HG02938 (cell line): ENCODE results near the gene PRCC.

Source experiments
- ATAC-seq: cut with Tn5 transposase; IDR thresholded peaks from one replicate; pipeline ENCODE4 v1.9.1; 2021; ENCODE audit warnings: mild to moderate bottlenecking, moderate library complexity; ENCODE audit not compliant: unreplicated experiment

The PRCC gene

DNA sequence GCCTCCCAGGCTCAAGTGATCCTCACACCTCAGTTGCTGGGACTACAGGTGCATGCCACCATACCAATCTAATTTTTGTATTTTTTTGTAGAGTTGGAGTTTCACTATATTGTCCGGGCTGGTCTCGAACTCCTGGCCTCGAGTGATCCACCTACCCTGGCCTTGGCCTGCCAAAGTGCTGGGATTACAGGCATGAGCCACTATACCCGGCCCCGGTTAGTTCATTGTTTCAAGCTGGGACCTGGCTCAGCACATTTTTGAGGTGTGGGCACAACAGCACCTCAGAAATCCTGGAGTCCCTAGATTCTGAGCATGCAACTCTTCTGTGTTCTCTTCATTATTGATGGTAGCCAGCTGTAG is 28.0 kb downstream of the PRCC start:
- ATAC-seq, result no peak

DNA sequence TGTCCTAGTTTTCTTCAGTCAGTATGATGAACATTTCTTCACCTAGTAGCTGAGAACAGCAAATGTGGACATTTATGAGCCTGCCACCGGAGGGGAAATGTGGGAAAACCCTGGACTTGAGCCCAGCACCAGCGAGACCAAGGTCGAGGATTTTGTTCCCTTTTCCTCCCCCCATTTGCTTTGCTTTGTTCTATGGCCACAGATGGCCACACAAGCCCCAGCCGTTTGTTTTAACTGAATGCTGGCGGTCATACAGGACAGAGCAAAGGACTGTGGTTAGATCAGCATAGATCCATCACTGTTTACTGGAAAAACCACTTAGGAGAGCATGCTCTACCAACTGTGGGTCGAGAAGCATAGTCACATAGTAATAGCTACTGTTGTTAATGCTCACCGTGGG is 28.5 kb downstream of the PRCC start:
- ATAC-seq, result no peak

DNA sequence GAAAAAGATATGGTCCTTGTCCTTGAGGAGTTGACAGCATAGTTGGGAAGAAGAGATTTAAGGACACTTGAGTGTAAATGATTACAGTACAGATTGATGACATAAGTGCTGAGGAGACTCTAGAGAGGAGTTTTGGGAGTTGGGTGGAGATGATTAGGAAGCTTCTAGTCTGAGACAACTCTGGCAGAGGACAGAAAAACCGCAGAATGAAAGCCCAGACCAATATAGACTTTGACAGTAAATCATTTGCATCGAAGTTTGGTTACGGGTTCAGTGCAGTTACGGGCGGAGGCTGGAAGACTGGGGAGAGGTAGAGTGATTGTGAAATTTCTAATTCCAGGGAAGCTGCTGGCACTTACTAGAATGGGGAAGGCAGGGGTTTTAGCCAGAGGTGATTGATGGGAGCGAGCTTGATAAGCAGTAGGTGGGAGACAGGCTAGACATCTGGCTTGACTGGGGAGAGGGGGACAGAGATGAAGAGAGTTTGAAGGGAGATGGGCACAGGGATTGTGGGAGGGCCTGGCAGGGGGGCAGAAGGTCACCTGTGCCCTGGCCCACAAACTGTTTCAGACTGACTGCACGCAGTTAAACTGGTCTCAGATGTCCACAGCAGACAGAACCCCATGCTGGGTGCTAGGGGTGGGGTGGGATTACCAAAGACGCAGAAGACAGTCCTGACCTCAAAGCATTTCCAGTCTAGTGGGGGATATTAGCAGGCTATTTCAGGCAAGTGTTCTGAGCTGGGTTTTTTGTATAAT is 29.2 kb downstream of the PRCC start:
- no peak for ATAC-seq

DNA sequence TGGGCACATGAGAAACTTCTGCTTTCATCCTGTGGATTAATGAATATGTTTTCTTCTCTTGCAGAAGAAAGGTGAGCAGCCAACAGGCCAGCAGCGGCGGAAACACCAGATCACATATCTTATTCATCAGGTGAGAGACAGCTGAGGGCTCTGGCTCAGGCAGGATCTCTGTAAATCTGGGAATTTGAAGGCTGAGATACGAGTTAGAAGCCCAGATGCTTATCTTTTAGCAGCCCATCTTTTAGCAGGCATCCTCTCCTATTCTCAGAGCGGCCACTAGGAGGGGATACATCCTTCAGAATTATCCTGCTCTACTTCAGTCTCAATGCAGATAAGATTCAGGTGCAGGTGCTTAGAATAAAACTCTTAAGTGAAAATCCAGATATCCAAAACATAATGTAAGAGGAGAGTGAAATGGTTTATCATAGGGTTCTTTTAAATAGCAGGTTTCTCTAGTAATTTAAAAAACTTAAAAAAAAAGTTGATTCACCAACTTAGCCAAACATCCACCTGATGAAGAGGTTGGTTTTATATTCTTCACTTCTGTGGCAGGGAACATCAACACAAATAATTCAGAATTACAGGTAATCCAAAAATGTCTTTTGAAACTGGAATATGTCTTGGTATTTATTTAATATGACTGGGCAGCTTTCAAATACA is 30.0 kb downstream of the PRCC start:
- no peak for ATAC-seq

DNA sequence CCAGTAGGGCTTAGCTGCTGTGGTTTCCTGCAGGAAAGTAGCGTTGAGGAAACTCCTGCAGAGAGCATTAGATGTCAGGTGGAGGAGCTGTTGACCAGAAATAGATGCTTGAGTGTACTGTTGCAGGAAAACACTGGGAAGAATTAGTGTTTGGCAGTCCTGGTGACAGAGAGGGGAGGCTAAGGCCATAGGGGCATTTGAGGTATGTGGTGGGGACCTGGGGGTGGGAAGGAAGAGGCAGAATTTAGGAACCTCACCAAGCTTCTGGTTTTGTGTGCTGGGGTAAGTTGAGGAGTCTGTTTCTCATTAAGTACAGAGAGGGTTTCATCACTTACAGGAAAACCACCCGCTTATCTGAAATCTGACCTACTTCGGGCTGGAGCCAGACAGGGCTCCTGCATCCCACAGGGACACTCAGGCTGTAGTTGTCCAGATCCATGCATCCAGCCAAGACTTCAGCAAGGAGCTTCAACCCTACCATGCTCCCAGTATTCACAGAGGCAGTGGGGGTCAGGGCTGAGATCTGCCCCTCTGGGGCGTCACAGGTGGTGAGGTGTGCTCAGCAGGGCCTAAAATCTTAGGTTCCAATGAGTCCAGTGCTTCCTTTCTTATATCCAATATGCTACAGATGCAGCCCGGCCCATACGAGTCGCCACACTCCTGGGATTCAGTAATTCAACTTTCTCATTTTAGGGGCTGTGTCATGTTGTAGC is 34.2 kb downstream of the PRCC start:
- no peak for ATAC-seq

DNA sequence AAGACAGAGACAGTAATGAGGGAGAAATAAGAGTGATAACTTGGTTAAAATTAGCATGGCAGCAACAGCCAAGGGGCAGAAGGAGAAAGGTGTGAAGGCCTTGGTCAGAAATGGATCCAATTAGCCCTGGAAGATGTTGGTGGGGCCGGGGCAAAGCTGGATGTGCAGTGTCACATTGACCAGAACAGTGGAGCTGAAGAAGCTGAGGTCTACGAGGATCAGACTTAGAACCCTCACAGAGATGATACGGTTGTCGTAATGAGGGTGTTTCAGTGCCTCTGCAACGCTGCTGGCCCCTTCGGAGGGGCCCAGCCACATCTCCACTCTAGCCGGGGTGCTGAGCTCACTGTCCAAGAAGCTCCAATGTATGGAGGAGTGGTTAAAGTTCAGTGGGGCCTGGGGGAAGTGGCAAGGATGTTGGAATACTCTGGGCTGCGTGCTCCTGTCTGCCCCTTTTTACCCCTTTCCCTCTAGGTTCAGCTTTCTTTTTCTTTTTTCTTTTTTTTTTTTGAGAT is 35.1 kb downstream of the PRCC start:
- ATAC-seq, result no peak

DNA sequence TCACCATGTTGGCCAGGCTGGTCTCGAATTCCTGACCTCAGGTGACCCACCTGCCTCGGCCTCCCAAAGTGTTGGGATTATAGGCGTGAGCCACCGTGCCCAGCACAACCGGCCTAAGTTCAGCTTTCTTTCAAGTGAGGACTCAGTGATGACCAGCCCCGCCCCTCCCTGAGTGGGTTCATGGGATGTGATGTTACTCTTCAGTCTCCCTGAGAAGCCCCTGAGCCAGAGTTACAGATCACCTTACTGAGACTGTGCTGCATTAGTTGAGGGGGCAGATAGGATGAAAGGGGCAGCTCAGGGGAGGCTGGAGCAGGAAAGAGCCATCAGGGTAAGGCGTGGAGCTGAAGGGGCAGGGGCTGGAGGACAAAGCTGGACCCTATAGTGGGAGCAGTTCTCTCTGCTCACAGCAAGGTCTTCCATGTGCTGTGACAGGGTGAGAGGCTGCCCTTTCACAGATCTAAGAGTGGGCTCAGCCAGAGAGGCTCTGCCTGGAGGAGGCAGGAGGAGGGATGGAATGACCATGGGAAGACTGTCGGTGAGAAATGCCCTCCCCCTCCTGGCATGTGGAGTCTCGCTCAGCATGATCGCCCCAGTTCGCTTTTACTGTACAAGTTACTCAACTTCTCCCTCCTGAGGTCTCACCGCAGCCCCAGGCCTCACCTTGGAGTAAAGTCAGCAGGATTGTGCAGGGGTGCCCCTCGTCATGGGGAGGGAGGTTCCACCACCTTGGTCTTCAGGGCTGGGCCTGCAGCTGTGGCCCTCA is 35.9 kb downstream of the PRCC start:
- no peak for ATAC-seq

DNA sequence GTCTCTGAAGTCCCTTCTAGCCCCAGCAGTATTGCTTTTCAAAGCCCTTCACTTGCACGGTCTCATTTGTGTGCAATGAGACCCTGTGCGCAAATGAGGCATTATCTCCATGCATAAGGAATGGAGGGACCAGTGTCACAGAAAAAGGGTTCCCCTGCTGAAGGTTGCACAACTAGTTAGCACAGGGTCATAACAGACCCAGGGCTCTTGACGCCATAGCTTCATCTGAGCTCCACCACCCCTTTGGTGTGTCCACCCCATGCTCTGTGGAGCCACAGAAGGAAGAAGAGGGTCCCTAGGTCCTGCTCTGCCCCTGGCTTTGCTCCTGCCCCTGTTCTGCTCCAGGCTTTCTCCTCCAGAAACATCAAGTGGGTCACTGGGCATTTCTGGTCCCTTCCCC is 36.7 kb downstream of the PRCC start:
- ATAC-seq, result no peak

DNA sequence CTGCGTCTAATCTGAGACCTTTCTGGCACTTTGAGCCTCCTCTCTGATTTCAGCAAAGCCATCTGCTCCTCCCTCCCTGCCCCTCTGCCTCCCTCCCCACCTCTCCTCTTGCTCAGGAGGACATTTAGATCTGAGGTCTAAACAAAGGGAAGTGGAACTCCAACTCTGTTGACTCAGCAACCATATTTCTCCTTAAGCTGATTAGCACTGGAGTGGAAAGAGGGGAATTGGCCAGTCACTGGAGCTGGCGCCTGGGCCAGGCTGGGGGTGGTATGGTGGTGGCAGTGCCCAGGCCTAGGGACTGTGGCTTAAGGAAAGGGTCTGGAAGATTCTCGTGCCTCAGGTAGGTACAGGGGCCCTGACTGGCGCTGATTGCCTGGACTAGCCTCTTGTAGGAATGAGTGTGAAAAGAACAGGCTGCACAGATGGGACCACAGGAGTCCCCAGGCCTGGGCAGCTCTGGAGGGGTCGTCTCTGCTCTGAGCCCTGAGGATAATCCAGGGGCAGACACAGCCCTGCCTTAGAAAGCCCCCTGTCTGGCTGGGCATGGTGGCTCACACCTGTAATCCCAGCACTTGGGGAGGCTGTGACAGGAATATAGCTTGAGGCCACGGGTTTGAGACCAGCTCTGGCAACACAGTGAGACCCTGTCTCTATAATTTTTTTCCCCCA is 37.4 kb downstream of the PRCC start:
- ATAC-seq, result no peak

DNA sequence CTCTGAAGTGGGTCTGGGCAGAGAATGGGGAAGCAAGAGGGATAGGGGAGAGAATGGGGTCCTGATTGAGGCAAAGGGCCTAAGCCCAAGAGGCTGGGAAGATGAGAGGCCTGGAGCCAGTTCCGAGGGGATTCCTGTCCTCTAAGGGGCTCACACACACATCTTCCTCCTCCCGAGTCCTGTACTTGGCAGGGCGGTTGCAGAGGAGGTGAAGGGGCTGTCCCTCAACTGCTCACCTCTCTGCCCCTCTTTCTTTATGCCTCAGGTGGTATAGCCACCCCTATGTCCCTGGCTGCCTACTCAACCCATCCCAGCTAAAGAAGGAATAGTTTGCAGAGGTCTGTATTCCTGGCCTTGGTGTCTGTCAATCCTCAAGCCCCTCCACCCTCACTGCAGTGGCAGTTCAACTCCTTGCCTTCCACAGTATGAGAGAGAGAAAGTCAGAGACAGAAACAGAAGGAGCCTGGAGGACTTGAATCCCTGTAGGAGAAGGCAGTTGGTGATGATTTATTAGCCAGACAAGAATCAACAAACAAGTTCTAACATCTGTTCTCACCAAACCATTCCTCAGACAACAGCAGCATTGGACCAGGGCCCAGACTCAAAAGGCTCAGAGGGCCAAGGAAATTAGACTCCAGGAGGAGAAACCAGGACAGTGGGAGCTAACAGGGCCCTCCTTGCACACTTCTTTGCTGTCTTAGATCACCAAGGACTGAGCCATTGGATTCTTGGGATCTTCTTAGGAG is 38.6 kb downstream of the PRCC start:
- no peak for ATAC-seq

DNA sequence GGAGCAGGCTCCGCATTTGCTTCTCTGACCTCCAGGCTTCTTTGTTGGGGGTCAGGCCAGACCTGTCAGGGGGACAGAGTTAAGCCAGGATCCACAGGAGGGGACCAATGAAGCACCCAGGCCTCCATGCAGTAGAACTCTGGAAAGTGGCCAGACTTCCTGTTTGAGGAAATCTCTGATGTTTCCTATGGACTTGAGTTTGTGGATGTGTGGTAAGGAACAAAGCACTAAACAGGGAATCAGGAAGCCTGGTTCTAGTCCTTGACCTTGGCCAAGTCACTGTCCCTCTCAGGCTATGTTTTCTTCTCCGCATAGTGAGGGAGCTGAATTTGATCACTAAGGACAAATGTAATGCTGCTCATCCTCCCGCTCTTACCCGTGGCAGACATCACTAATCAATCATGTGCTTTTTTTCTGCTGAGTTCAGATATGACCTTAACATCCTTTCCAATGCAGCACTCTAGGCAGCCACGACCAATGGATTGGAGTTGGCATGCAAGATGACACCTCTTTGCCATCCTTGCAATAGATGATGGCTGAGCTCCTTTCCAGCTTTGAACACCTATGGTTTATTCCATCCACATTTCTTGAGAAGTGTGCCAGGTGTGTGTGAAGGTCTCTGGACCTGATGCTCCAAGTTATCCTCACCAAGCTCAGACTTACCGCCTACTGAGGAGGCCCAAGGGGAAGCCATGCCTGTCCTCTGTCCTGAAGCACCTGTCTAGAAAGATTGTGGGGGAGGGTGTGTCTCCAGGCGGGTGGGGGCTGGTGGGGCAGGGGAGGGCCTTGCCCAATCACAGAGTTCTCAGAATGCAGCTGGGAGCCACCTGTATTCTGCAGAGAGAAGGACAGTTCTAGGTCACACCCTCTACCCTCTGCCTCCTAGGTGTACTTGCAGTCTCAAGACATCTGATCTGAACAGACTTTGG is 39.4 kb downstream of the PRCC start:
- no peak for ATAC-seq

DNA sequence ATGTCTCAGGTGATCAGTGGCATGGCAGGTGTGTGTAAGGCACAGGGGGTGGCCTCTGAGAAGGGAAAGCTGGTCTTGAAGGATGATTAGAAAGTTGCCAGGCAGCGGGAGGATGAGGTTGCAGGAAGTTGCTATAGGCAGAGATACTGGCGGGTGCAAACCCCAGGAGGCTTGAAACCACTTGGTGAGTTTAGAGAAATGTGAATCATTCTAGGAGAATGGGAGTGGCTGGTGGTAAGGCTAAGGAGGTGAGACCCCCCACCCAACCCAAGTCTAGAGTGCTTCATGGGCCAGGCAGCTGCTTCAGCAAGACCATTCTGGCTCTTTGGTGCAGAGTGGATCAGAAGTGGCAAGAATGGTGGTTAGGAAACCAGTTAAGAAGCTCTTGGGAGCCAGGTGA is 40.3 kb downstream of the PRCC start:
- no peak for ATAC-seq

DNA sequence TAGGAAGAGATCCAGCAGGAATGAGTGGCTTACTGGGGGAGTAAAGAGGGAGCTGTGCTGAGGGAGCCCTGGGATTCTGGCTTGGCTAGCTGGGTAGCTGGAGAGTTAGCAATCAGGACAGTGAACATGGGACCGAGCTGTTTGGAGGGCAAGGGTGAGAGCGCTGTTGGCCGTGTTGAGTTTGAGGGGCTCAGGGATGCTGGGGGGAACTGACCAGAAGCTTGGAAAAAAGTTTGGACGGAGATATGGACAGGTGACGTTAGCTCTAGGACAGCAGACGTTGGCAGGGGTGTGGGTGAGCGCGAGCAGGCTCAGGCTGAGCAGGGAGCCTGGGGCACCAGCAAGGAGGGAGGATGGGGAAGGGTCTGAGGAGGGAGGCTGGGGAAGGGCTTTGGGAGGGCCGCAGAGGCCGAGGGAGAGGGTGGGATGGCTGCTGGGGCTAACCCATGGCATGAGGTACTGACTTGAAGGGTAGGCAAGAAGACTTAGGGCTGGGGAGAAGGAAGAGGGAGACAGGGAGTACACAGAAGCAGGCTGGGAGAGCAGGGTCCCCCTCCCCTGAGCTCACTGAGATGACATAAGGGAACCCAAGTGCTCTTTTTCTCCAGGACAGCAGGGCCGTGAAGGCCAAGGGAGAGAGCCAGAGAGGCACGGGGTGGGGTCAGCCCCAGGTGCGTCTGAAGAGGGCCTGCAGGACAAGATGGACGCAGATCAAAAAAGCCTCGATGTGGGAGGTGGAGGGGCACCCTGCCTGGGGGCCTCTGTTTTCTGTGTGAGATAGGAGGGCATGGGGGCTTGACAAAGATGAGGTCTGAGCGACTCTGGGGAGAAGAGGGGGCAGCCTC is 41.1 kb downstream of the PRCC start:
- no peak for ATAC-seq

DNA sequence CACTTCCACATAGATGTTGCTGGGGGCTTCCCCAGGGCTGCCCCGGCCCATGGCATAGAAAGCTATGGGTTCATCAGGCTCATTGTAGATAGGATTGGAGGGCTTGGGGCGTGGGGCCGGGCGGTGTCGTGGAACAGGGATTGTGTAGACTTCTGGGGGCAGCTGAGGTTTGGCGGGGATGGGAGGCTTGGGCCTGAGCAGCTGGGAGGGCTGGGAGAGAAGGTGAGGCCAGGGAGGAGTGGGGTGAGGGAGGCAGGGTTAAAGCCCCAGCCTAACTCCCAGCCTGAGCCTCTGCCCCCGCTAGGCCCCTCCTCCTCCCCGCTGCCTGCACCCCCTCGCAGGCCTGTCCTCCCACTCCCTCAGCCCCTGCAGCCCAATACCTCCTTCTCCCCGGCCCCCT is 41.9 kb downstream of the PRCC start:
- no peak for ATAC-seq

DNA sequence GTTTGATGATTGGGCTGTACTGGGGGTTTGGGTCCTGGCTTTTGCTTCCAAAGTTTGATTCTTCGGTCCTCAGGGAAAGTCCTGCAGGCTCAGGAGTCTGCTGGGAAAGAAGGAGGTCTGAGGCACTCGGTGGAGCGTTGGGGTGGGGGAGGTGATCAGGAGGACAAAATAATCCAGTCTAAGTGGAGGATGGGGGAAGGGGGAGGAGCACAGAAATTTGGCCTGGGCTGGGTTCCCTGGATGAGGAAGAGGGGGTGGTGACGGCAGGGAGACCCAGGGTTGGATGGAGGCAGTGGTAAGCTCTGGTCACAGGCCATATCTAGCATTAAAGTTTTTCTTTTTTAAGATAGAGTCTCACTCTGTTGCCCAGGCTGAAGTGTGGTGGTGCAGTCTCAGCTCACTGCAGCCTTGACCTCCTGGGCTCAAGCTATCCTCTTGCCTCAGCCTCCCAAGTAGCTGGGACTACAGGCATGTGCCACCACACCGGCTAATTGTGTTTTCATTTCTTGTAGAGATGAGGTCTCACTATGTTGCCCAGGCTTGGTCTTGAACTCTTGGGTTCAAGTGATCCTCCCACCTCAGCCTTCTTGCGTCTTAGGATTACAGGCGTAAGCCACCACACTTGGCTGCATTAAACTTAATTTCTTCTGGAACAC is 42.5 kb downstream of the PRCC start:
- no peak for ATAC-seq

DNA sequence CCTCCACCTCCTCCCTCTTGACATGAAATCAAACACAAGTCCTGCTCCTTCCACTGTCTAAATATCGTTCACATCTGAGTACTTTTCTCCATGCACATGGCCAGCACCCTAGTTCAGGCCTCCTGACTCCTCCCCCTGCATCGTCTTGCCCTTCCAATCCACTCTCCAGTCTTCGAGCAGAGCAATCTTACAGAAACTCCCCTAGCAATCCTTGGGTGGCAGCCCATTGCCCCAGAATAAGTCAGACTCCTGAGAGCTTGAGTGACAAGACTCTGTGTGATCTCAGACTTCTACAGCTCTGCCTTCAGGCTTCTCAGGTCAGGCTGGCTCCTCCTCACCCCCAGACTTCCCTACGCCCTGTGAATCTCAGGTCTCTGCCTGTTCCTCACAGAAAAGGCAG is 43.8 kb downstream of the PRCC start:
- ATAC-seq, result no peak

DNA sequence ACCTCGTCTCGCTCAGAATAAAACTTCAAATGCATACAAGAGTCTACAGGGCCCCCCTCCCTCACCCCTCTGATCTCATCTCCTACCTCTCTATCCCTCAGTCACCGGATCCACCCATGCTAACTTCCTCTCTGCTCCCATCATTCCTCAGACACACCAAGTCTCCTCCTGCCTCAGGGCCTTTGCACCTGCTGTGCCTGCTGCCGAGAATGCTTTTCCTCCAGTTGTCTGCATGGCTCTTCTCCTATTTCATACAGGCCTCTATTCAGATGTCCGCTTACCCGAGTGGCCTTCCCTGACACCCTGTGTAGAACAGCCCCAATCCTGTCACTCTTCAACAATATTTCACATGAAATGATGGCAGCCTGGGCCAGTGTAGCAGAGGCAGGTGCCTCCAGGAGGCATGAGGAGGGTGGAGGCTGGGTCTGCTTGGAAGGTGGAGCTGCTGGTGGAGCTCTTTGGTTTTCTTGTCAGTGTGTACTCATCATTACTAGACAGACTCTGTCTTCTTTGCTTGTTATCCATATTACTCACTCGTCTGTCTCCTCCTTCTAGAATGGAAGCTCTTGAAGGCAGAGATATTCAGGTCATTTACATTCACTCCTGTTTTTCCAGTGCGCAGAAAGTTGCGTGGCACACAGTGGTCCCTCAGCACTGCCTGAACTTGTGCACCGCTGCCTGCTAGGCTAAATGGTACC is 45.1 kb downstream of the PRCC start:
- ATAC-seq, result no peak
